ENCODE results near the gene ACAP3. TPM values are rescaled to one million over a fixed set of nuclear protein-coding genes. Genes with fewer than 3 reads are reported as not detected.

Gene ACAP3
- total RNA-seq, 1 donor from 2014 or later: 105 TPM

DNA sequence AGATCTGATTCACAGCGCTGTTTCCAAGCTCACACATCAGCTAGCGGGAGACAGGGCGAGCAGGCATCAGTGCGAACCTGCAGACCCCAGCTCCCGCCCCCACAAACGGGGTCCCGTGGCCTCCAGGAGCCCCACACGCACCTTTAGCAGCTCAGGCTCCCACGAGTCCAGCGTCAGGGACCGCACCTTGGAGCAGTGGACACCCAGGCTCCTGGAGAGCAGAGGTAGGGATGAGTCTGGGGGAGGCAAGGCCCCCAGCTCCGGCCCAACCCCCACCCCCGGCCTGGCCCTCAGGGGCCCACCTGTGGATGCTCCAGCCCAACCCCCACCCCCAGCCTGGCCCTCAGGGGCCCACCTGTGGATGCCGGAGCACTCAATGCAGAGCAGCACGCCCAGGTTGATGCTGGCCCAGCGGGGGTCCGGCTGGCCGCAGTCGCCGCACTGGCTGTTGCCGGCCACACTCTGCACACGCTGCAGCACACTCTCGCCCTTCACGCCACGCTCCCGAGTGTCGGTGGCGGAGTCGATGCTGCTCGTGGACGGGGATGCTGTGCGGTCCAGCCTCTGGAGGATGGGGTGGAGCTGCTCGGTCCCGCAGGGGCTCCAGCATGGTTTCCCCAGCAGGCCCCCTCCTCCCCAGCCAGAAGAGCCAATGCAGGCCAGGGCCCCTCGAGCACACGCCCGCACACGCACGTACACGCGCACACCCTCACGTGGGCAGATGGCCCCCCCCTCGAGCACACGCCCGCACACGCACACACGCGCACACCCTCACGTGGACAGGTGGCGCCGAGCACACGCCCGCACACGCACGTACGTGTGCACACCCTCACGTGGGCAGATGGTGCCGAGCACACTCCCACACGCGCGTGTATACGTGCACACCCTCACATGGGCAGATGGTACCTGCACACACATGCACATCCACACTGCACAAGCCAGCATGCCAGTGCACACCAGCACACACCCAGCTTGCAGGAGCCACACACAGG, 11.4 kb downstream of the ACAP3 start:
- no peak overlapping the region for H3K4me3 ChIP-seq
- no peaks in the 10 kb centered on the region for H3K9me3 ChIP-seq
- H3K36me3 ChIP-seq: peaks cover 4 to 28% of the 10 kb centered on the region in 2 donors
- intact Hi-C loops (cut with DNase I): no loop called here
- TF ChIP-seq, protein P1, sequence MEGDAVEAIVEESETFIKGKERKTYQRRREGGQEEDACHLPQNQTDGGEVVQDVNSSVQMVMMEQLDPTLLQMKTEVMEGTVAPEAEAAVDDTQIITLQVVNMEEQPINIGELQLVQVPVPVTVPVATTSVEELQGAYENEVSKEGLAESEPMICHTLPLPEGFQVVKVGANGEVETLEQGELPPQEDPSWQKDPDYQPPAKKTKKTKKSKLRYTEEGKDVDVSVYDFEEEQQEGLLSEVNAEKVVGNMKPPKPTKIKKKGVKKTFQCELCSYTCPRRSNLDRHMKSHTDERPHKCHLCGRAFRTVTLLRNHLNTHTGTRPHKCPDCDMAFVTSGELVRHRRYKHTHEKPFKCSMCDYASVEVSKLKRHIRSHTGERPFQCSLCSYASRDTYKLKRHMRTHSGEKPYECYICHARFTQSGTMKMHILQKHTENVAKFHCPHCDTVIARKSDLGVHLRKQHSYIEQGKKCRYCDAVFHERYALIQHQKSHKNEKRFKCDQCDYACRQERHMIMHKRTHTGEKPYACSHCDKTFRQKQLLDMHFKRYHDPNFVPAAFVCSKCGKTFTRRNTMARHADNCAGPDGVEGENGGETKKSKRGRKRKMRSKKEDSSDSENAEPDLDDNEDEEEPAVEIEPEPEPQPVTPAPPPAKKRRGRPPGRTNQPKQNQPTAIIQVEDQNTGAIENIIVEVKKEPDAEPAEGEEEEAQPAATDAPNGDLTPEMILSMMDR (IDR thresholded peaks at IDR 0.05): no peak
- no peaks in the 10 kb centered on the region for H3K27me3 ChIP-seq
- H3K4me1 ChIP-seq: peaks cover 0 to 3% of the 10 kb centered on the region in 2 donors
- no peak overlapping the region for H3K27ac ChIP-seq
- no peak for DNase-seq (ENCODE audit: low spot score in 2 of 2)

DNA sequence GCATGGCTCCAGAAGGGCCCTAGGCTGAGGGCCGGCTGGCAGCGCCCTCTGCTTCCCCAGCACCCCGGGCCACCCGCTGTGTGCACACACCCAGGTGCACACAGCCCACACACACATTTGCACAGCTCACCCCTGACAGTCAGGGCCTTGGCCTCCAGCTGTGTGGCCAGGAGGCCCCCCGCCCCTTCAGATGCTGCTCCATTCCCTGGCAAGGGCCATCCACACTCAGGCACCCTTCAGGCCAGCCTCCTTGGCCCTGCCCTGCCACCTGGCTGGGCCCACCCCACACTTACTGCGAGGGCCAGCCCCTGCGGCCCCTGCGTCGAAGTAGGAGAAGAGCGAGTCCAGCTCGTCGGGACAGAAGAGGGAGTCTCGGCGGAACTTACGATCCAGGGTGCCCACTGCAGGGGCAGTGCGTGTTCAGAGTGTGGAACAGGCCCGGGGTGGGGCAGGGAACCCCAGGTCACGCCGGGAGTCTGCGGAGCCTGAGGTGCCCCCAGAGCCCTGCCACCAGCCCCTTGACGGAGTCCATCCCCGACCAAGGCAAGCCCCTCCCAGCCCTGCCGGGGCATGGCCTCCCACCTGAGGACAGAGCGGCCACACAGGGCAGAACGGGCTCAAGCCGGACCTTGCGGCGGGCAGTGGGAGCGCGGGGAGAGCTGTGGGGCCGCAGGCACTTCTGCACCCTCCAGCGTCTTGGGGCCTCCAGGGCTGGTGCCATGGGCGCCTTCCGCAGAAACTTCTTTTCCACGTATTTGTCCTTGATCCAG, 12.4 kb downstream of the ACAP3 start:
- Histone ChIP-seq H3K27ac (no peak overlapping the region), H3K9me3 (no peaks in the 10 kb centered on the region), H3K27me3 (no peaks in the 10 kb centered on the region), H3K36me3 (peaks cover 4 to 28% of the 10 kb centered on the region in 2 donors), H3K4me3 (no peak overlapping the region), H3K4me1 (peaks cover 3 to 4% of the 10 kb centered on the region in 2 donors)
- intact Hi-C loops (cut with DNase I): no loop called here
- DNase-seq (ENCODE audit: low spot score in 2 of 2): no peak
- TF ChIP-seq, protein P1 (IDR thresholded peaks at IDR 0.05): no peak

DNA sequence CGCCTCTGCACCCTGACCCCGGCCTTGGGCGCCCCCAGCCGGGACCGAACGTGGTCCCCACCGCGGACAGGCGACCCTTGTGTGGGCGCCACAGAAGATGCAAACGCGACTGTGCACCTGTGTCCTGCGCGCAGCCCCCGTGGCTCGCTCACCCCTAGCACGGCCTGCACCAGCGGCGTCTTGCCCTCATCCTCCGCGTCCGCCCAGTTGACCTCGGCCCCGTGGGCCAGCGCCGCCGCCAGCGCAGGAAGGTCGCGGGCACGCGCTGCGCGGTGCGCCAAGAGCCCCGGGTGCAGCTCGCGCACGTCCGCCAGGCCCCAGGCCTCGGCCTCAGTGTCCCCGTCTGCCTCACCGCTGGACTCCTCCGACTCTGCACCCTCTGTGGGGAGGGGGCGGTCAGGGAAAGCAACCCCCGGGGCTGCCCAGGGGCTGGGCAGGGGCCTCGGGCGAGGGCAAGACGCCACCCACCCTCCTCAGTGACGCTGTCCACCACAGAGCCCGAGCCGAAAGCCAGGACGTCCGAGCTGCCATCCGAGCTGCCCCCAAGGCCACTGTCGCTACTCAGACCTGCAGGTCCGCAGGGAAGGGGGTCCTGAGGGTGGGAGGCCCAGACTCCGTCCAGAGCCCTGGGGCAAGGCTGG, 13.4 kb downstream of the ACAP3 start:
- Histone ChIP-seq H3K9me3 (no peaks in the 10 kb centered on the region), H3K36me3 (peaks cover 4 to 28% of the 10 kb centered on the region in 2 donors), H3K27ac (no peak overlapping the region), H3K27me3 (no peaks in the 10 kb centered on the region), H3K4me1 (peaks cover 3 to 4% of the 10 kb centered on the region in 2 donors), H3K4me3 (no peak overlapping the region)
- no peak for DNase-seq (ENCODE audit: low spot score in 2 of 2)
- intact Hi-C loops (cut with DNase I): loop anchor here (5.0 kb wide), 1 partner anchor 177 kb away; the partner anchor contains the start of gene C1orf159
- TF ChIP-seq, protein P1 (IDR thresholded peaks at IDR 0.05): no peak

DNA sequence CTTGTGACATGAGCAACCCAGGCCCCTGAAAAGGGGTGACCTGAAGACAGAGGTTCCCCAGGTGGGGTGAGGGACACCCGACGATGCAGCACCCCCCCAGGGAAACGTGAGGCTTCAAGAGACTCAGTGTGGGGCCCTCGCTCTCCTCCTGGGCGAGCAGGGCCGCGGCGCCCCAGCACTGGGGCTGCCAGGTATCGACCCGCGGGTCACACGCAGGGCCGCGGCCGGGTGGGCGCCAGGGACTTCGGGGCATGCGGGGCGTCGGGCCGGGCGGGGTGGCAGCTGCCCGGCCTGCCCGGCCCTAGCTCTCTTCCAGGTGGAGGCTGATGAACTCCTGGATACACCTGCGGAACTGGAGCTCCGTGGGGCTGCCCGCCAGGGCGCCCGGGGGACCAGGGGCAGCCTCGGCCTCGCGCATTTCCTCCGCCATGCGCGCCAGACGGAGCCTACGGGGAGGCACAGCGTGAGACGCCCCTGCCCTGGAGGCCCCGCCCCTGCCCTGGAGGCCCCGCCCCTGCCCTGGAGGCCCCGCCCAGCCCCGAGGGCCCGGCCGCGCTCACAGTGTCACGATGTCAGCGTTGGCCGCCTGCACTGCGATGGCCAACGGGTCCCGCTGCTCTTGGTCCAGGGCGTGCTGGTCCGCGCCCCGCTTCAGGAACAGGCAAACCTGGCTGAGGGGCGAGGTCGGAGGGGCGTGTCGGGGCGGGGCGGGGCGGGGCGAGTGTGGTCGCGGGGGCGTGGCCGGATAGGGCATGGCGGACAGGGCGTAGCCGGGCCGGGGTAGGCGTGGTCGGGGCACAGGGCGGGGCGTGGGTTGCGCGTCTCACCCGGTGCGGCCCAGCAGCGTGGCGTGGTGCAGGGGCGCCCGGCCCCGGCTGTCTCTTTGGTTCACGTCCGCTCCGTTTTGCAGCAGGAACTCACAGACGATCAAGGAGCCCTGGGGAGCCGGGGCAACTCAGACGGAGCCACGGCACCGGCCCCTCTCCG, 14.2 kb downstream of the ACAP3 start:
- Histone ChIP-seq H3K27me3 (no peaks in the 10 kb centered on the region), H3K27ac (no peak overlapping the region), H3K36me3 (peaks cover 4 to 28% of the 10 kb centered on the region in 2 donors), H3K9me3 (no peaks in the 10 kb centered on the region), H3K4me3 (no peak overlapping the region), H3K4me1 (peaks cover 3 to 4% of the 10 kb centered on the region in 2 donors)
- TF ChIP-seq, protein P1 (IDR thresholded peaks at IDR 0.05): no peak
- no peak for DNase-seq (ENCODE audit: low spot score in 2 of 2)
- intact Hi-C loops (cut with DNase I): loop anchor here (5.0 kb wide), 1 partner anchor 176 kb away; the partner anchor contains the start of gene C1orf159

All from ascending aorta (tissue), 2 donors.